WTC11 (cell line): ENCODE results near the gene SOSTDC1. TPM values are rescaled to one million over a fixed set of nuclear protein-coding genes. Genes with fewer than 3 reads are reported as not detected.

Source experiments
- ATAC-seq: fragments of 200-7000 bp; cut with Tn5 transposase; 2 replicates; pipeline ENCODE4 v1.10.0; 2021; ENCODE audit warnings: mild to moderate bottlenecking, moderate library complexity
- CTCF ChIA-PET: fragments of 300-600 bp; sonication (Branson Sonifier 250); formaldehyde crosslinking; loops from one replicate; lab custom pipeline; 2021; ENCODE audit warnings: antibody characterized with exemption; lab: Charles Lee
- POLR2A ChIA-PET: fragments of 350-600 bp; sonication (Branson Sonifier 250); formaldehyde crosslinking; loops from one replicate; lab custom pipeline; 2021; ENCODE audit warnings: antibody characterized with exemption; lab: Charles Lee
- DNase-seq: peaks from one replicate; pipeline ENCODE4 v3.0.0; 2021; ENCODE audit warnings: low spot score
- H3K27ac Mint-ChIP-seq: 2 replicates; pipeline ENCODE4 v1.8.0; 2021; ENCODE audit warnings: mixed read lengths
- H3K27me3 Mint-ChIP-seq: 2 replicates; pipeline ENCODE4 v1.8.0; 2021; ENCODE audit warnings: low read depth, mild to moderate bottlenecking, moderate library complexity, mixed read lengths
- H3K36me3 Mint-ChIP-seq: 2 replicates; pipeline ENCODE4 v1.8.0; 2021; ENCODE audit warnings: mixed read lengths
- H3K4me1 Mint-ChIP-seq: 2 replicates; pipeline ENCODE4 v1.8.0; 2022; ENCODE audit warnings: mixed read lengths
- H3K4me3 Mint-ChIP-seq: 2 replicates; pipeline ENCODE4 v1.8.0; 2021; ENCODE audit warnings: mild to moderate bottlenecking, moderate library complexity, mixed read lengths
- H3K9me3 Mint-ChIP-seq: 2 replicates; pipeline ENCODE4 v1.8.0; 2021; ENCODE audit warnings: mixed read lengths
- ATF1 ChIP-seq: sonication (generic); formaldehyde crosslinking; IDR thresholded peaks from 2 replicates; pipeline ENCODE4 v1.8.1; 2023; ENCODE audit warnings: mild to moderate bottlenecking, moderate library complexity, missing genetic modification reagents
- CBFB ChIP-seq: sonication (generic); formaldehyde crosslinking; IDR thresholded peaks from 2 replicates; pipeline ENCODE4 v1.8.1; 2022; ENCODE audit warnings: mild to moderate bottlenecking, low read depth, missing genetic modification reagents
- GABPB1 ChIP-seq: sonication (generic); formaldehyde crosslinking; IDR thresholded peaks from 2 replicates; pipeline ENCODE4 v1.8.1; 2023; ENCODE audit warnings: mild to moderate bottlenecking, missing genetic modification reagents
- HMGA2 ChIP-seq: fragments of 250-450 bp; sonication (Bioruptor Pico); IDR thresholded peaks from 2 replicates; pipeline ENCODE4 v1.4.0; 2021; ENCODE audit warnings: mild to moderate bottlenecking, moderate library complexity
- JAZF1 ChIP-seq: fragments of 250-450 bp; sonication (Bioruptor Pico); IDR thresholded peaks from 2 replicates; pipeline ENCODE4 v1.9.0; 2021; ENCODE audit warnings: moderate library complexity, mild to moderate bottlenecking, inconsistent platforms
- JUN ChIP-seq: sonication (generic); formaldehyde crosslinking; IDR thresholded peaks from 2 replicates; pipeline ENCODE4 v1.8.0; 2023; ENCODE audit warnings: mild to moderate bottlenecking, missing genetic modification reagents
- RELA ChIP-seq: sonication (generic); formaldehyde crosslinking; IDR thresholded peaks from 2 replicates; pipeline ENCODE4 v1.8.1; 2022; ENCODE audit warnings: missing genetic modification reagents, mild to moderate bottlenecking, borderline replicate concordance
- SMAD3 ChIP-seq: sonication (generic); formaldehyde crosslinking; IDR thresholded peaks from 2 replicates; pipeline ENCODE4 v1.8.0; 2022; ENCODE audit warnings: missing genetic modification reagents, mild to moderate bottlenecking, borderline replicate concordance
- TEAD4 ChIP-seq: sonication (generic); formaldehyde crosslinking; IDR thresholded peaks from 2 replicates; pipeline ENCODE4 v1.8.0; 2022; ENCODE audit warnings: mild to moderate bottlenecking, missing genetic modification reagents
- ZNF423 ChIP-seq: fragments of 250-450 bp; sonication (Bioruptor Pico); IDR thresholded peaks from 2 replicates; pipeline ENCODE4 v2.1.2; 2022; ENCODE audit warnings: mild to moderate bottlenecking, moderate library complexity
- total RNA-seq: library from RNA; stranded (reverse); gene quantifications from 3 replicates; pipeline ENCODE4 v1.2.3, GENCODE V29; 2021
- TF ChIP-seq, protein P1 (sequence below): sonication (generic); formaldehyde crosslinking; IDR thresholded peaks from 2 replicates; pipeline ENCODE4 v1.8.0; 2022; ENCODE audit warnings: missing genetic modification reagents
- TF ChIP-seq, protein P2 (sequence below): sonication (generic); formaldehyde crosslinking; IDR thresholded peaks from 2 replicates; pipeline ENCODE4 v1.8.1; 2023; ENCODE audit warnings: mild to moderate bottlenecking, missing genetic modification reagents, moderate library complexity
- TF ChIP-seq, protein P3 (sequence below): sonication (generic); formaldehyde crosslinking; IDR thresholded peaks from 2 replicates; pipeline ENCODE4 v1.8.1; 2022; ENCODE audit warnings: mild to moderate bottlenecking, moderate library complexity, missing genetic modification reagents
- TF ChIP-seq, protein P4 (sequence below): sonication (generic); formaldehyde crosslinking; IDR thresholded peaks from 2 replicates; pipeline ENCODE4 v1.8.0; 2023; ENCODE audit warnings: missing genetic modification reagents
- TF ChIP-seq, protein P5 (sequence below): sonication (generic); formaldehyde crosslinking; IDR thresholded peaks from 2 replicates; pipeline ENCODE4 v1.8.0; 2022; ENCODE audit warnings: mild to moderate bottlenecking, missing genetic modification reagents
- TF ChIP-seq, protein P6 (sequence below): sonication (generic); formaldehyde crosslinking; IDR thresholded peaks from 2 replicates; pipeline ENCODE4 v1.8.0; 2023; ENCODE audit warnings: mild to moderate bottlenecking, missing genetic modification reagents
- TF ChIP-seq, protein P7 (sequence below): sonication (generic); formaldehyde crosslinking; IDR thresholded peaks from 2 replicates; pipeline ENCODE4 v1.8.0; 2022; ENCODE audit warnings: mild to moderate bottlenecking, missing genetic modification reagents
- TF ChIP-seq, protein P8 (sequence below): sonication (generic); formaldehyde crosslinking; IDR thresholded peaks from 2 replicates; pipeline ENCODE4 v1.8.1; 2023; ENCODE audit warnings: mild to moderate bottlenecking, moderate library complexity, missing genetic modification reagents
- TF ChIP-seq, protein P9 (sequence below): sonication (generic); formaldehyde crosslinking; IDR thresholded peaks from 2 replicates; pipeline ENCODE4 v1.8.1; 2023; ENCODE audit warnings: mild to moderate bottlenecking, missing genetic modification reagents, moderate library complexity

The SOSTDC1 gene
- total RNA-seq, 1 experiment from 2014 or later: 0.15 TPM

DNA sequence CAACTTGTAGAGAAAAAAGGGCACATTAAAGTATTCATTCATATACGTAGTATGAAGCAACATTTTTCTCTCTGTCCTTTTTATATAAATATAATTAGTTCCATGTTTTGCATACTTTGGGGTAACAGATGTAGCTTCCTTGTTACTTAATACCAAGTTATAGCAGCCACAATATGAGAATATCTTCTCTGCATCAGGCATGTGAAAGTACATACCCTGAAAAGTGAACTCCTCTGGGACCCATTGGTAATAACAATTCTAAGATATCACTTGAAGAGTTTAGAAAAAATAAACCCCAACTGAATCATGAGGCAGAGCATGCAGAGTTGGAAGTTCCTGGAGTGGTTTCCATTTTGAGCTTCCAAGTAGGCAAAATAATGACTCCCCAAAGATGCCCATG, 41.8 kb downstream of the SOSTDC1 start (continued):
- TF ChIP-seq, protein P1, sequence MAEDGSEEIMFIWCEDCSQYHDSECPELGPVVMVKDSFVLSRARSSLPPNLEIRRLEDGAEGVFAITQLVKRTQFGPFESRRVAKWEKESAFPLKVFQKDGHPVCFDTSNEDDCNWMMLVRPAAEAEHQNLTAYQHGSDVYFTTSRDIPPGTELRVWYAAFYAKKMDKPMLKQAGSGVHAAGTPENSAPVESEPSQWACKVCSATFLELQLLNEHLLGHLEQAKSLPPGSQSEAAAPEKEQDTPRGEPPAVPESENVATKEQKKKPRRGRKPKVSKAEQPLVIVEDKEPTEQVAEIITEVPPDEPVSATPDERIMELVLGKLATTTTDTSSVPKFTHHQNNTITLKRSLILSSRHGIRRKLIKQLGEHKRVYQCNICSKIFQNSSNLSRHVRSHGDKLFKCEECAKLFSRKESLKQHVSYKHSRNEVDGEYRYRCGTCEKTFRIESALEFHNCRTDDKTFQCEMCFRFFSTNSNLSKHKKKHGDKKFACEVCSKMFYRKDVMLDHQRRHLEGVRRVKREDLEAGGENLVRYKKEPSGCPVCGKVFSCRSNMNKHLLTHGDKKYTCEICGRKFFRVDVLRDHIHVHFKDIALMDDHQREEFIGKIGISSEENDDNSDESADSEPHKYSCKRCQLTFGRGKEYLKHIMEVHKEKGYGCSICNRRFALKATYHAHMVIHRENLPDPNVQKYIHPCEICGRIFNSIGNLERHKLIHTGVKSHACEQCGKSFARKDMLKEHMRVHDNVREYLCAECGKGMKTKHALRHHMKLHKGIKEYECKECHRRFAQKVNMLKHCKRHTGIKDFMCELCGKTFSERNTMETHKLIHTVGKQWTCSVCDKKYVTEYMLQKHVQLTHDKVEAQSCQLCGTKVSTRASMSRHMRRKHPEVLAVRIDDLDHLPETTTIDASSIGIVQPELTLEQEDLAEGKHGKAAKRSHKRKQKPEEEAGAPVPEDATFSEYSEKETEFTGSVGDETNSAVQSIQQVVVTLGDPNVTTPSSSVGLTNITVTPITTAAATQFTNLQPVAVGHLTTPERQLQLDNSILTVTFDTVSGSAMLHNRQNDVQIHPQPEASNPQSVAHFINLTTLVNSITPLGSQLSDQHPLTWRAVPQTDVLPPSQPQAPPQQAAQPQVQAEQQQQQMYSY (CRISPR knock-in tag): no peak
- TF ChIP-seq, protein P2, sequence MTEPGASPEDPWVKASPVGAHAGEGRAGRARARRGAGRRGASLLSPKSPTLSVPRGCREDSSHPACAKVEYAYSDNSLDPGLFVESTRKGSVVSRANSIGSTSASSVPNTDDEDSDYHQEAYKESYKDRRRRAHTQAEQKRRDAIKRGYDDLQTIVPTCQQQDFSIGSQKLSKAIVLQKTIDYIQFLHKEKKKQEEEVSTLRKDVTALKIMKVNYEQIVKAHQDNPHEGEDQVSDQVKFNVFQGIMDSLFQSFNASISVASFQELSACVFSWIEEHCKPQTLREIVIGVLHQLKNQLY: no peak
- TF ChIP-seq, protein P3, sequence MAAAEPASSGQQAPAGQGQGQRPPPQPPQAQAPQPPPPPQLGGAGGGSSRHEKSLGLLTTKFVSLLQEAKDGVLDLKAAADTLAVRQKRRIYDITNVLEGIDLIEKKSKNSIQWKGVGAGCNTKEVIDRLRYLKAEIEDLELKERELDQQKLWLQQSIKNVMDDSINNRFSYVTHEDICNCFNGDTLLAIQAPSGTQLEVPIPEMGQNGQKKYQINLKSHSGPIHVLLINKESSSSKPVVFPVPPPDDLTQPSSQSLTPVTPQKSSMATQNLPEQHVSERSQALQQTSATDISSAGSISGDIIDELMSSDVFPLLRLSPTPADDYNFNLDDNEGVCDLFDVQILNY (CRISPR knock-in tag): no peak
- TF ChIP-seq, protein P4, sequence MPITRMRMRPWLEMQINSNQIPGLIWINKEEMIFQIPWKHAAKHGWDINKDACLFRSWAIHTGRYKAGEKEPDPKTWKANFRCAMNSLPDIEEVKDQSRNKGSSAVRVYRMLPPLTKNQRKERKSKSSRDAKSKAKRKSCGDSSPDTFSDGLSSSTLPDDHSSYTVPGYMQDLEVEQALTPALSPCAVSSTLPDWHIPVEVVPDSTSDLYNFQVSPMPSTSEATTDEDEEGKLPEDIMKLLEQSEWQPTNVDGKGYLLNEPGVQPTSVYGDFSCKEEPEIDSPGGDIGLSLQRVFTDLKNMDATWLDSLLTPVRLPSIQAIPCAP: no peak
- TF ChIP-seq, protein P5, sequence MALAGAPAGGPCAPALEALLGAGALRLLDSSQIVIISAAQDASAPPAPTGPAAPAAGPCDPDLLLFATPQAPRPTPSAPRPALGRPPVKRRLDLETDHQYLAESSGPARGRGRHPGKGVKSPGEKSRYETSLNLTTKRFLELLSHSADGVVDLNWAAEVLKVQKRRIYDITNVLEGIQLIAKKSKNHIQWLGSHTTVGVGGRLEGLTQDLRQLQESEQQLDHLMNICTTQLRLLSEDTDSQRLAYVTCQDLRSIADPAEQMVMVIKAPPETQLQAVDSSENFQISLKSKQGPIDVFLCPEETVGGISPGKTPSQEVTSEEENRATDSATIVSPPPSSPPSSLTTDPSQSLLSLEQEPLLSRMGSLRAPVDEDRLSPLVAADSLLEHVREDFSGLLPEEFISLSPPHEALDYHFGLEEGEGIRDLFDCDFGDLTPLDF: no peak
- TF ChIP-seq HMGA2 (CRISPR knock-in tag) (no peak), GABPB1 (no peak)
- TF ChIP-seq, protein P6, sequence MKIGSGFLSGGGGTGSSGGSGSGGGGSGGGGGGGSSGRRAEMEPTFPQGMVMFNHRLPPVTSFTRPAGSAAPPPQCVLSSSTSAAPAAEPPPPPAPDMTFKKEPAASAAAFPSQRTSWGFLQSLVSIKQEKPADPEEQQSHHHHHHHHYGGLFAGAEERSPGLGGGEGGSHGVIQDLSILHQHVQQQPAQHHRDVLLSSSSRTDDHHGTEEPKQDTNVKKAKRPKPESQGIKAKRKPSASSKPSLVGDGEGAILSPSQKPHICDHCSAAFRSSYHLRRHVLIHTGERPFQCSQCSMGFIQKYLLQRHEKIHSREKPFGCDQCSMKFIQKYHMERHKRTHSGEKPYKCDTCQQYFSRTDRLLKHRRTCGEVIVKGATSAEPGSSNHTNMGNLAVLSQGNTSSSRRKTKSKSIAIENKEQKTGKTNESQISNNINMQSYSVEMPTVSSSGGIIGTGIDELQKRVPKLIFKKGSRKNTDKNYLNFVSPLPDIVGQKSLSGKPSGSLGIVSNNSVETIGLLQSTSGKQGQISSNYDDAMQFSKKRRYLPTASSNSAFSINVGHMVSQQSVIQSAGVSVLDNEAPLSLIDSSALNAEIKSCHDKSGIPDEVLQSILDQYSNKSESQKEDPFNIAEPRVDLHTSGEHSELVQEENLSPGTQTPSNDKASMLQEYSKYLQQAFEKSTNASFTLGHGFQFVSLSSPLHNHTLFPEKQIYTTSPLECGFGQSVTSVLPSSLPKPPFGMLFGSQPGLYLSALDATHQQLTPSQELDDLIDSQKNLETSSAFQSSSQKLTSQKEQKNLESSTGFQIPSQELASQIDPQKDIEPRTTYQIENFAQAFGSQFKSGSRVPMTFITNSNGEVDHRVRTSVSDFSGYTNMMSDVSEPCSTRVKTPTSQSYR (CRISPR knock-in tag): no peak

DNA sequence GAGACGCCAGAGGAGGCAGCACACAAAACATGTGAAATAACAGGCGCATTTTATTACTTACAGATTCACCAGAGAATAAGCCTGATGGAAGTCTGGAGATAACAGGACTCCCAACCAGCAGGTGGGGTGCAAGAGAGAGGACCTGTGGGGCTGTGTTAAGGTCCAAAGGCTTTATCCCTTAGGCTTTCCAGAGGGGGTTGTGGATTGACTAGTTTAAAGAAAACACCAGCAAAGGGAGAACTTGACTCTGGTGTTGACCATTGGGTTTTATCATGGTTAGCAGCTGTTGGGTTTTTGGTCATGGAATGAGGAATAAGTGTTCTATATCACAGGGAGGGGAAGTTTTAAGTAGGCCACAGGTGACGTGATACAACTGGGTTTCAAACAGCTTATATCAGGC, 42.6 kb downstream of the SOSTDC1 start:
- no peaks in the 10 kb centered on the region for H3K36me3 Mint-ChIP-seq
- no peak for ATAC-seq
- CTCF ChIA-PET: interaction anchor here (1.5 kb wide), 1 partner anchor 142 kb away, joined by 6 read pairs; no protein-coding TSS in a partner anchor
- peaks cover 27% of the 10 kb centered on the region for H3K27me3 Mint-ChIP-seq
- DNase-seq: no peak
- TF ChIP-seq, protein P7, sequence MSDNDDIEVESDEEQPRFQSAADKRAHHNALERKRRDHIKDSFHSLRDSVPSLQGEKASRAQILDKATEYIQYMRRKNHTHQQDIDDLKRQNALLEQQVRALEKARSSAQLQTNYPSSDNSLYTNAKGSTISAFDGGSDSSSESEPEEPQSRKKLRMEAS (CRISPR knock-in tag): no peak
- TF ChIP-seq JUN (CRISPR knock-in tag) (no peak), JAZF1 (CRISPR knock-in tag) (no peak), SMAD3 (no peak), CBFB (CRISPR knock-in tag) (no peak), RELA (CRISPR knock-in tag) (no peak), ATF1 (CRISPR knock-in tag) (no peak), TEAD4 (CRISPR knock-in tag) (no peak), ZNF423 (CRISPR knock-in tag) (no peak)
- TF ChIP-seq, protein P8, sequence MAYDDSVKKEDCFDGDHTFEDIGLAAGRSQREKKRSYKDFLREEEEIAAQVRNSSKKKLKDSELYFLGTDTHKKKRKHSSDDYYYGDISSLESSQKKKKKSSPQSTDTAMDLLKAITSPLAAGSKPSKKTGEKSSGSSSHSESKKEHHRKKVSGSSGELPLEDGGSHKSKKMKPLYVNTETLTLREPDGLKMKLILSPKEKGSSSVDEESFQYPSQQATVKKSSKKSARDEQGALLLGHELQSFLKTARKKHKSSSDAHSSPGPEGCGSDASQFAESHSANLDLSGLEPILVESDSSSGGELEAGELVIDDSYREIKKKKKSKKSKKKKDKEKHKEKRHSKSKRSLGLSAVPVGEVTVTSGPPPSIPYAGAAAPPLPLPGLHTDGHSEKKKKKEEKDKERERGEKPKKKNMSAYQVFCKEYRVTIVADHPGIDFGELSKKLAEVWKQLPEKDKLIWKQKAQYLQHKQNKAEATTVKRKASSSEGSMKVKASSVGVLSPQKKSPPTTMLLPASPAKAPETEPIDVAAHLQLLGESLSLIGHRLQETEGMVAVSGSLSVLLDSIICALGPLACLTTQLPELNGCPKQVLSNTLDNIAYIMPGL (CRISPR knock-in tag): no peak
- TF ChIP-seq, protein P9, sequence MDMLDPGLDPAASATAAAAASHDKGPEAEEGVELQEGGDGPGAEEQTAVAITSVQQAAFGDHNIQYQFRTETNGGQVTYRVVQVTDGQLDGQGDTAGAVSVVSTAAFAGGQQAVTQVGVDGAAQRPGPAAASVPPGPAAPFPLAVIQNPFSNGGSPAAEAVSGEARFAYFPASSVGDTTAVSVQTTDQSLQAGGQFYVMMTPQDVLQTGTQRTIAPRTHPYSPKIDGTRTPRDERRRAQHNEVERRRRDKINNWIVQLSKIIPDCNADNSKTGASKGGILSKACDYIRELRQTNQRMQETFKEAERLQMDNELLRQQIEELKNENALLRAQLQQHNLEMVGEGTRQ (CRISPR knock-in tag): no peak
- TF ChIP-seq, protein P1 (CRISPR knock-in tag): no peak
- TF ChIP-seq, all 79 proteins: peak for 0
- Mint-ChIP-seq H3K9me3 (no peaks in the 10 kb centered on the region), H3K27ac (no peak overlapping the region), H3K4me1 (peaks cover 16% of the 10 kb centered on the region), H3K4me3 (peak overlapping the region; percentile 10; the same call in 1 of the 2 replicates)
- POLR2A ChIA-PET: no interaction called here
